ENCODE results near the gene NTSR1.

The NTSR1 gene

GRCh38 chr20:62697468-62697912 lies 11.1 kb upstream of the NTSR1 start:
- no peak overlapping the region for H3K27ac ChIP-seq (ENCODE audit: low read length)
- H3K27me3 ChIP-seq (ENCODE audit: low read depth, low read length) = peaks cover 38% of the 10 kb centered on the region
- H2AFZ ChIP-seq (ENCODE audit: low read depth, low read length) = no peak overlapping the region
- H3K4me2 ChIP-seq (ENCODE audit: low read length) = no peak overlapping the region
- H3K36me3 ChIP-seq (replicated peaks; ENCODE audit: low read depth, low read length) = no peaks in the 10 kb centered on the region
- H4K20me1 ChIP-seq (ENCODE audit: insufficient read depth, low read length) = no peaks in the 10 kb centered on the region
- no peaks in the 10 kb centered on the region for H3K4me1 ChIP-seq (ENCODE audit: low read length)
- no peak overlapping the region for H3K9ac ChIP-seq (ENCODE audit: low read length)
- H3K79me2 ChIP-seq (ENCODE audit: low read length) = no peaks in the 10 kb centered on the region
- no peaks in the 10 kb centered on the region for H3K9me3 ChIP-seq (ENCODE audit: insufficient read depth, low read length)
- TF ChIP-seq EZH2phosphoT487 (IDR thresholded peaks at IDR 0.05; ENCODE audit: low read depth) (no peak), CTCF (IDR thresholded peaks at IDR 0.05; ENCODE audit: low read depth, low read length) (no peak)
- no peak overlapping the region for H3K4me3 ChIP-seq (ENCODE audit: low read length)

DNA sequence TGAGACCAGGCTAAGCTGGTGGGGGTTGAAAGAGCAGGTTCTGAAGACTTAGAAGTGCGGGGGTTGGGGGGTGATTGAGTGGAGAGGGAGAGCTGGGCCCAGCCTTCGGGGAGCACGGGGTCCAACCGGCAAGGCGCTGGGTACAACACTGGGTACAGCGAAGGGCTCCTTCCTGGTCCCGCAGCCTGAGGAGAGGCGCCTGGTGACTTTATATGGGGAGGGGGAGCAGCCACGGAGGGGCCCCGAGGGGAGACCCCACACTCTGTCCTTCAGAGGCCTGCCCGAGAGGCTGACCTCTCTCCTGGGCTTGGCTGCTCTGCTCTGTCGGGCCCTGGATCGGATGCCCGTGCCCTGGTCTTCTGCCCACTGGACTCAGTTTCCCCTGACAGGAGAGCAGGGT lies 10.4 kb upstream of the NTSR1 start:
- Histone ChIP-seq H3K4me2 (ENCODE audit: low read length) (no peak overlapping the region), H3K36me3 (replicated peaks; ENCODE audit: low read depth, low read length) (no peaks in the 10 kb centered on the region), H3K27me3 (ENCODE audit: low read depth, low read length) (peaks cover 38% of the 10 kb centered on the region), H2AFZ (ENCODE audit: low read depth, low read length) (no peak overlapping the region), H3K9ac (ENCODE audit: low read length) (no peak overlapping the region), H3K79me2 (ENCODE audit: low read length) (no peaks in the 10 kb centered on the region), H3K4me1 (ENCODE audit: low read length) (no peaks in the 10 kb centered on the region), H3K4me3 (ENCODE audit: low read length) (no peak overlapping the region), H3K9me3 (ENCODE audit: insufficient read depth, low read length) (no peaks in the 10 kb centered on the region), H4K20me1 (ENCODE audit: insufficient read depth, low read length) (no peaks in the 10 kb centered on the region), H3K27ac (ENCODE audit: low read length) (no peak overlapping the region)
- TF ChIP-seq EZH2phosphoT487 (IDR thresholded peaks at IDR 0.05; ENCODE audit: low read depth) (no peak), CTCF (IDR thresholded peaks at IDR 0.05; ENCODE audit: low read depth, low read length) (no peak)

DNA sequence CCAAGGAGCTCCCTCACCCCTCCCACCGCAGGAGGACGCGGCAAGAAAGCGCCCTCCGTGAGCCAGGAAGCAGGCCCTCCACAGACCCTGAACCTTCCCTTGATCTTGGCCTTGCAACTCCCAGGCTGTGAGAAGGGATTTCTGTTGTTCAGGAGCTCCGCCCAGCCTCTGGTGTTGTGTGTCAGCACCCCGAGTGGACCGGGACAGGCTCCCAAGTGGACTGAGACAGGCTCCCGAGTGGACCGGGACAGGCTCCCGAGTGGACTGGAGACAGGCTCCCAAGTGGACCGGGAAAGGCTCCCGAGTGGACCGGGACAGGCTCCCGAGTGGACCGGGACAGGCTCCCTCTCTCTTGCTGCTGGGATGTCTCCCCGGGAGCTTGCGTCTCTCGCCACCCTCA lies 9.3 kb upstream of the NTSR1 start:
- Histone ChIP-seq H3K4me3 (ENCODE audit: low read length) (no peak overlapping the region), H3K27me3 (ENCODE audit: low read depth, low read length) (peaks cover 35% of the 10 kb centered on the region), H3K9me3 (ENCODE audit: insufficient read depth, low read length) (no peaks in the 10 kb centered on the region), H3K27ac (ENCODE audit: low read length) (no peak overlapping the region), H3K79me2 (ENCODE audit: low read length) (no peaks in the 10 kb centered on the region), H3K4me2 (ENCODE audit: low read length) (no peak overlapping the region), H3K36me3 (replicated peaks; ENCODE audit: low read depth, low read length) (no peaks in the 10 kb centered on the region), H3K4me1 (ENCODE audit: low read length) (no peaks in the 10 kb centered on the region), H4K20me1 (ENCODE audit: insufficient read depth, low read length) (no peaks in the 10 kb centered on the region), H3K9ac (ENCODE audit: low read length) (no peak overlapping the region), H2AFZ (ENCODE audit: low read depth, low read length) (no peak overlapping the region)
- TF ChIP-seq EZH2phosphoT487 (IDR thresholded peaks at IDR 0.05; ENCODE audit: low read depth) = no peak
- TF ChIP-seq CTCF (IDR thresholded peaks at IDR 0.05; ENCODE audit: low read depth, low read length) = no peak

- no peak overlapping the region for H3K9ac ChIP-seq (ENCODE audit: low read length)
- no peaks in the 10 kb centered on the region for H3K36me3 ChIP-seq (replicated peaks; ENCODE audit: low read depth, low read length)
- no peak overlapping the region for H3K27ac ChIP-seq (ENCODE audit: low read length)
- H3K9me3 ChIP-seq (ENCODE audit: insufficient read depth, low read length) = no peaks in the 10 kb centered on the region
- H3K4me1 ChIP-seq (ENCODE audit: low read length) = no peaks in the 10 kb centered on the region
- H3K79me2 ChIP-seq (ENCODE audit: low read length) = no peaks in the 10 kb centered on the region
- H3K27me3 ChIP-seq (ENCODE audit: low read depth, low read length) = peaks cover 31% of the 10 kb centered on the region
- TF ChIP-seq CTCF (IDR thresholded peaks at IDR 0.05; ENCODE audit: low read depth, low read length) (no peak), EZH2phosphoT487 (IDR thresholded peaks at IDR 0.05; ENCODE audit: low read depth) (no peak)
- no peak overlapping the region for H3K4me2 ChIP-seq (ENCODE audit: low read length)
- H3K4me3 ChIP-seq (ENCODE audit: low read length) = no peak overlapping the region
- no peak overlapping the region for H2AFZ ChIP-seq (ENCODE audit: low read depth, low read length)
- no peaks in the 10 kb centered on the region for H4K20me1 ChIP-seq (ENCODE audit: insufficient read depth, low read length)
These were observed 8.9 kb upstream of the NTSR1 start for GRCh38 chr20:62699741-62700140.

Data from OCI-LY3 (cell line).